Bladder microvascular endothelial cell (primary cell): ENCODE data around the gene SLITRK5. TPM values are rescaled to one million over a fixed set of nuclear protein-coding genes. Genes with fewer than 3 reads are reported as not detected.

Source experiments
- total RNA-seq: library from RNA; depleted of rRNA; stranded (reverse); fragments of >200 nt; gene quantifications from 2 replicates; pipeline ENCODE4 v1.2.3, GENCODE V29; 2014

The SLITRK5 gene
- total RNA-seq: under 0.01 TPM in 2 replicates

GRCh38 chr13:87671031-87671752, at the start of gene SLITRK5:
TSS of gene SLITRK5 (plus strand) at chr13:87671371. CDS start at chr13:87675389, 4,018 bp downstream.

